CD4-positive, alpha-beta memory T cell (primary cell): Measurements from ENCODE around the gene SLC25A45. TPM values are rescaled to one million over a fixed set of nuclear protein-coding genes. Genes with fewer than 3 reads are reported as not detected.

Source experiments
- CTCF ChIA-PET: fragments of 350-600 bp; sonication (Branson Sonifier 250); formaldehyde crosslinking; loops from one replicate; lab custom pipeline; 2021; ENCODE audit warnings: inconsistent platforms; ENCODE audit not compliant: partially characterized antibody; lab: Charles Lee
- POLR2A ChIA-PET: fragments of 350-600 bp; sonication (Branson Sonifier 250); formaldehyde crosslinking; loops from one replicate; lab custom pipeline; 2021; ENCODE audit not compliant: partially characterized antibody; lab: Charles Lee
- DNase-seq, 5 donors: peaks; one replicate each; pipeline versions ENCODE4 v3.0.0 to v3.0.0-alpha.2; 2020 to 2022; ENCODE audit warnings: mixed read lengths in 1 of 5
- H3K27ac ChIP-seq: one replicate; pipeline ENCODE4 v1.7.0; 2013; ENCODE audit warnings: low read depth, low read length
- H3K27me3 ChIP-seq: 2 replicates; pipeline ENCODE4 v1.7.0; 2013; ENCODE audit warnings: mild to moderate bottlenecking, low read length, moderate library complexity; ENCODE audit not compliant: insufficient read depth
- H3K36me3 ChIP-seq: 2 replicates; pipeline ENCODE4 v1.7.0; 2013; ENCODE audit warnings: mild to moderate bottlenecking, low read length, moderate library complexity; ENCODE audit not compliant: insufficient read depth
- H3K4me1 ChIP-seq: 2 replicates; pipeline ENCODE4 v1.7.0; 2013; ENCODE audit warnings: mild to moderate bottlenecking, low read length, moderate library complexity; ENCODE audit not compliant: insufficient read depth
- H3K4me3 ChIP-seq, 2 donors: one replicate each; pipeline ENCODE4 v1.7.0; 2013; ENCODE audit warnings: low read length in 2 of 2, mild to moderate bottlenecking in 1 of 2
- H3K9me3 ChIP-seq, 2 donors: one replicate each; pipeline ENCODE4 v1.7.0; 2013; ENCODE audit warnings: low read length in 2 of 2, control low read depth in 1 of 2; ENCODE audit not compliant: control insufficient read depth in 1 of 2
- H3K27ac Mint-ChIP-seq, 7 donors: one replicate each; pipeline ENCODE4 v1.8.0; 2020 to 2021; ENCODE audit warnings: mixed read lengths in 7 of 7, mild to moderate bottlenecking in 6 of 7, inconsistent platforms in 3 of 7, moderate library complexity in 3 of 7
- H3K27me3 Mint-ChIP-seq, 2 donors: one replicate each; pipeline ENCODE4 v1.8.0; 2020 to 2021; ENCODE audit warnings: mixed read lengths in 2 of 2
- H3K36me3 Mint-ChIP-seq, 2 donors: one replicate each; pipeline ENCODE4 v1.8.0; 2020 to 2021; ENCODE audit warnings: mixed read lengths in 2 of 2, inconsistent platforms in 1 of 2, mild to moderate bottlenecking in 1 of 2
- H3K4me1 Mint-ChIP-seq, 4 donors: one replicate each; pipeline ENCODE4 v1.8.0; 2020 to 2021; ENCODE audit warnings: mixed read lengths in 4 of 4, mild to moderate bottlenecking in 1 of 4
- H3K4me3 Mint-ChIP-seq, 8 donors: one replicate each; pipeline ENCODE4 v1.8.0; 2020 to 2021; ENCODE audit warnings: mixed read lengths in 8 of 8, mild to moderate bottlenecking in 7 of 8, moderate library complexity in 6 of 8, inconsistent platforms in 3 of 8
- H3K9me3 Mint-ChIP-seq, 8 donors: one replicate each; pipeline ENCODE4 v1.8.0; 2020 to 2021; ENCODE audit warnings: mixed read lengths in 8 of 8, mild to moderate bottlenecking in 5 of 8, inconsistent platforms in 3 of 8, moderate library complexity in 1 of 8
- intact Hi-C: fragments of 100-400 bp; cut with micrococcal nuclease; formaldehyde crosslinking; loops from one replicate; pipeline ENCODE4 v1.15.1; 2023
- polyA plus RNA-seq, 2 donors: library from polyadenylated mRNA; unstranded; fragments of 300-500 nt; fragmentation: Illumina TruSeq; gene quantifications; one replicate each; pipeline ENCODE4 v1.2.3, GENCODE V29; 2021
- total RNA-seq, 2 experiments: library from RNA; stranded (reverse); gene quantifications; one replicate each; pipeline ENCODE4 v1.2.3, GENCODE V29; 2021

The SLC25A45 gene
- total and polyA plus RNA-seq, 4 experiments from 2014 or later = 7.2 to 24.2 (median 16.0) TPM

DNA sequence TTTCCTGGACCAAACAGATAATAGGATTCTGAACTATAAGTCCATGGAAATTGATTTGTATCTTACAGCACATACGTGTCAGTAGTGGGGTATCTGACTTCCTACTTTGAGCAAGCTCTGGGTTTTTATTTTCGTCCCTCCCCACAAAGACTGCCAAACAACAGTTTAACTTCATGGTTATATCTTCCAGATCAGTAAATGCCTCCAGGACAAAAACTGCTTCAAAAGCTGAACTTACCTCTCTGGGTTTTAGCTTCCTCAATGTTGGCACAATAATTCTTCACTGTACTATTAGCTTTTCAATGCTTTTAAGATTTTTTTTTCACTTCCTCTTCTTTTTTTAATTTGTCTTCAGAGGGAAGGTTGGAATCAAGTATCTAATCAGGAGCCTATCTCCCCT, 53.0 kb downstream of the SLC25A45 start:
- ChIA-PET CTCF (interaction anchor here (0.6 to 8.2 kb wide), 45 partner anchors 8 to 531 kb away, joined by 3 to 170 read pairs (median 4); partner anchors contain the start of genes CDC42EP2, KAT5, MUS81 and POLA2), POLR2A (interaction anchor here (0.6 to 2.0 kb wide), 10 partner anchors 13 to 242 kb away, joined by 3 to 10 read pairs (median 4); partner anchors contain the start of genes CDC42EP2, MALAT1 and POLA2)
- H3K9me3 Mint-ChIP-seq = no peaks in the 10 kb centered on the region
- Histone ChIP-seq H3K36me3 (no peaks in the 10 kb centered on the region), H3K4me3 (no peak overlapping the region), H3K4me1 (peaks cover 6% of the 10 kb centered on the region), H3K9me3 (no peaks in the 10 kb centered on the region), H3K27ac (no peak overlapping the region), H3K27me3 (no peaks in the 10 kb centered on the region)
- no peak for DNase-seq
- peak overlapping the region in 1 of 8 donors; percentile 43 for H3K4me3 Mint-ChIP-seq
- intact Hi-C loops = no loop called here
- peaks cover 3 to 17% (median 9%) of the 10 kb centered on the region in 4 donors for H3K4me1 Mint-ChIP-seq
- H3K27me3 Mint-ChIP-seq = peaks cover 0 to 2% of the 10 kb centered on the region in 2 donors
- H3K27ac Mint-ChIP-seq = peak overlapping the region in 5 of 7 donors; percentile 26 to 86 (median 55)
- peaks cover 0 to 6% of the 10 kb centered on the region in 2 donors for H3K36me3 Mint-ChIP-seq

DNA sequence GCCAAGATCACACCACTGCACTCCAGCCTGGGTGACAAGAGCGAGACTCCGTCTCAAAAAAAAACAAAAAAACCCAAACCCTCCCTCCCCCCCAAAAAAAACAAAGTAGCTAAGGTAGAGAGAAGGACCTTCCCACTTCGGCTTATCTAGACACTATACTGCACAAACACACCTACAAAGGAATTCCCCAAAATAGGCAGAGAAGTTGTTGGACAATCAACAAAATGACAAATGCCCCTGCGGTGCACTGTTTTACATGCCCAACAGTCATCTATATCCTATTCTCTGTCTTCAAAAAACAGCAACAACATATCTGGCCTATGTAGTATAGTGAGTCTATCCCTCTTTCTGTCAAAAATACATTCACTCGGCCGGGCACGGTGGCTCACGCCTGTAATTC, 55.4 kb downstream of the SLC25A45 start:
- Mint-ChIP-seq H3K27ac (no peak overlapping the region), H3K27me3 (peaks cover 2 to 11% of the 10 kb centered on the region in 2 donors), H3K4me3 (no peak overlapping the region), H3K4me1 (peaks cover 0 to 9% (median 5%) of the 10 kb centered on the region in 4 donors), H3K9me3 (no peaks in the 10 kb centered on the region), H3K36me3 (no peaks in the 10 kb centered on the region)
- Histone ChIP-seq H3K4me3 (no peak overlapping the region), H3K4me1 (peaks cover 5% of the 10 kb centered on the region), H3K27me3 (no peaks in the 10 kb centered on the region), H3K9me3 (no peaks in the 10 kb centered on the region), H3K27ac (no peak overlapping the region), H3K36me3 (no peaks in the 10 kb centered on the region)
- ChIA-PET POLR2A (interaction anchor here (1.4 kb wide), 1 partner anchor 12 kb away, joined by 4 read pairs; the partner anchor contains the start of gene CDC42EP2), CTCF (interaction anchor here (0.6 to 1.1 kb wide), 2 partner anchors 11 kb away, joined by 3 to 4 read pairs; no protein-coding TSS in a partner anchor)
- DNase-seq = no peak
- intact Hi-C loops = no loop called here

- H3K9me3 Mint-ChIP-seq = no peaks in the 10 kb centered on the region
- H3K9me3 ChIP-seq = no peaks in the 10 kb centered on the region
- H3K36me3 Mint-ChIP-seq = no peaks in the 10 kb centered on the region
- ChIA-PET CTCF (interaction anchor here (1.0 to 1.8 kb wide), 2 partner anchors 9 to 11 kb away, joined by 4 to 7 read pairs; partner anchors contain the start of gene CDC42EP2), POLR2A (interaction anchor here (0.6 kb wide), 1 partner anchor 150 kb away, joined by 3 read pairs; no protein-coding TSS in a partner anchor)
- no peaks in the 10 kb centered on the region for H3K36me3 ChIP-seq
- H3K4me3 Mint-ChIP-seq = no peak overlapping the region
- peaks cover 0 to 9% (median 5%) of the 10 kb centered on the region in 4 donors for H3K4me1 Mint-ChIP-seq
- peaks cover 5% of the 10 kb centered on the region for H3K4me1 ChIP-seq
- intact Hi-C loops = no loop called here
- no peak overlapping the region for H3K27ac Mint-ChIP-seq
- H3K4me3 ChIP-seq = no peak overlapping the region
- peaks cover 2 to 12% of the 10 kb centered on the region in 2 donors for H3K27me3 Mint-ChIP-seq
- DNase-seq = no peak
- no peaks in the 10 kb centered on the region for H3K27me3 ChIP-seq
- H3K27ac ChIP-seq = no peak overlapping the region
These were observed 57.0 kb downstream of the SLC25A45 start for GRCh38 chr11:65325435-65325834.

Other genes starting within 250 kb of the SLC25A45 start
- gene SYVN1, start 248.1 kb downstream of the SLC25A45 start, total RNA-seq = 10 to 100 TPM; 74.0 to 76.5 TPM
- gene SYVN1, start 248.1 kb downstream of the SLC25A45 start, polyA plus RNA-seq = 10 to 100 TPM in 1 of 2 donors, 1 to 10 TPM in 1; 2.8 to 17.0 TPM
- gene SPDYC, start 212.4 kb downstream of the SLC25A45 start, total RNA-seq = not detected
- not detected for gene SPDYC, start 212.4 kb downstream of the SLC25A45 start, polyA plus RNA-seq
- gene CAPN1, start 200.7 kb downstream of the SLC25A45 start, total RNA-seq = 100 to 1,000 TPM; 135 to 141 TPM
- 100 to 1,000 TPM; 115 to 127 TPM for gene CAPN1, start 200.7 kb downstream of the SLC25A45 start, polyA plus RNA-seq
- 10 to 100 TPM; 26.4 to 27.3 TPM for gene POLA2, start 120.7 kb downstream of the SLC25A45 start, total RNA-seq
- 10 to 100 TPM in 1 of 2 donors, 1 to 10 TPM in 1; 7.8 to 13.7 TPM for gene POLA2, start 120.7 kb downstream of the SLC25A45 start, polyA plus RNA-seq
- under 1 TPM; 0.55 to 0.67 TPM for gene CDC42EP2, start 67.8 kb downstream of the SLC25A45 start, total RNA-seq
- gene CDC42EP2, start 67.8 kb downstream of the SLC25A45 start, polyA plus RNA-seq = not detected
- gene DPF2, start 48.8 kb downstream of the SLC25A45 start, total RNA-seq = 100 to 1,000 TPM; 101 to 102 TPM
- 10 to 100 TPM; 65.1 to 67.8 TPM for gene DPF2, start 48.8 kb downstream of the SLC25A45 start, polyA plus RNA-seq
- 1 to 10 TPM in 1 of 2 experiments, under 1 TPM in 1; 0.96 to 1.1 TPM for gene TIGD3, start 27.9 kb downstream of the SLC25A45 start, total RNA-seq
- under 1 TPM in 1 of 2 donors, not detected in 1; 0.26 TPM for gene TIGD3, start 27.9 kb downstream of the SLC25A45 start, polyA plus RNA-seq
- gene FRMD8, start 4.0 kb upstream of the SLC25A45 start, total RNA-seq = 10 to 100 TPM; 69.1 to 71.2 TPM
- gene FRMD8, start 4.0 kb upstream of the SLC25A45 start, polyA plus RNA-seq = 10 to 100 TPM; 44.1 to 55.6 TPM
- gene NEAT1, start 40.2 kb upstream of the SLC25A45 start, total RNA-seq = 100 to 1,000 TPM; 685 to 687 TPM
- gene NEAT1, start 40.2 kb upstream of the SLC25A45 start, polyA plus RNA-seq = 1 to 10 TPM; 2.3 to 4.0 TPM
- over 10,000 TPM; 29,058 to 29,932 TPM for gene MALAT1, start 116.4 kb upstream of the SLC25A45 start, total RNA-seq
- 1,000 to 10,000 TPM; 2,969 to 3,488 TPM for gene MALAT1, start 116.4 kb upstream of the SLC25A45 start, polyA plus RNA-seq
- gene SCYL1, start 142.4 kb upstream of the SLC25A45 start, total RNA-seq = 10 to 100 TPM; 72.5 to 81.3 TPM
- 10 to 100 TPM; 22.9 to 40.8 TPM for gene SCYL1, start 142.4 kb upstream of the SLC25A45 start, polyA plus RNA-seq
- 100 to 1,000 TPM; 201 to 211 TPM for gene LTBP3, start 175.7 kb upstream of the SLC25A45 start, total RNA-seq
- gene LTBP3, start 175.7 kb upstream of the SLC25A45 start, polyA plus RNA-seq = 10 to 100 TPM in 1 of 2 donors, 1 to 10 TPM in 1; 9.0 to 23.6 TPM
- gene ZNRD2, start 187.8 kb upstream of the SLC25A45 start, total RNA-seq = 10 to 100 TPM; 24.6 to 27.5 TPM
- 10 to 100 TPM; 70.1 to 74.9 TPM for gene ZNRD2, start 187.8 kb upstream of the SLC25A45 start, polyA plus RNA-seq
- 10 to 100 TPM; 68.9 to 71.4 TPM for gene FAM89B, start 189.9 kb upstream of the SLC25A45 start, total RNA-seq
- 100 to 1,000 TPM; 130 to 164 TPM for gene FAM89B, start 189.9 kb upstream of the SLC25A45 start, polyA plus RNA-seq
- gene EHBP1L1, start 193.4 kb upstream of the SLC25A45 start, total RNA-seq = 100 to 1,000 TPM; 151 to 154 TPM
- gene EHBP1L1, start 193.4 kb upstream of the SLC25A45 start, polyA plus RNA-seq = 10 to 100 TPM in 1 of 2 donors, 1 to 10 TPM in 1; 8.9 to 25.2 TPM
- 1 to 10 TPM; 1.6 to 2.7 TPM for gene KCNK7, start 213.2 kb upstream of the SLC25A45 start, total RNA-seq
- gene KCNK7, start 213.2 kb upstream of the SLC25A45 start, polyA plus RNA-seq = 1 to 10 TPM in 1 of 2 donors, not detected in 1; 1.2 TPM
- 10 to 100 TPM; 92.0 to 93.6 TPM for gene MAP3K11, start 231.6 kb upstream of the SLC25A45 start, total RNA-seq
- gene MAP3K11, start 231.6 kb upstream of the SLC25A45 start, polyA plus RNA-seq = 10 to 100 TPM in 1 of 2 donors, 1 to 10 TPM in 1; 6.3 to 24.1 TPM
- gene PCNX3, start 233.1 kb upstream of the SLC25A45 start, total RNA-seq = 10 to 100 TPM; 63.3 to 66.3 TPM
- gene PCNX3, start 233.1 kb upstream of the SLC25A45 start, polyA plus RNA-seq = 1 to 10 TPM in 1 of 2 donors, under 1 TPM in 1; 0.41 to 6.3 TPM